HL-60/S4 treated with phorbol 12-myristate 13-acetate at 8.2 ng/mL for 4 days and 3 days (cell line): ENCODE measurements around the gene EPHA10.
"Not testable (repeated sequence)": the region's sequence is repeated elsewhere in the genome, so short reads cannot be mapped to it uniquely, and the experiment has no call there.

Experiments
- in situ Hi-C: fragments of 300-500 bp; cut with MboI; formaldehyde crosslinking; loops from 2 replicates; pipeline ENCODE4 v1.15.0; 2022; ENCODE audit warnings: low sequenced_read_pairs

Gene EPHA10

DNA sequence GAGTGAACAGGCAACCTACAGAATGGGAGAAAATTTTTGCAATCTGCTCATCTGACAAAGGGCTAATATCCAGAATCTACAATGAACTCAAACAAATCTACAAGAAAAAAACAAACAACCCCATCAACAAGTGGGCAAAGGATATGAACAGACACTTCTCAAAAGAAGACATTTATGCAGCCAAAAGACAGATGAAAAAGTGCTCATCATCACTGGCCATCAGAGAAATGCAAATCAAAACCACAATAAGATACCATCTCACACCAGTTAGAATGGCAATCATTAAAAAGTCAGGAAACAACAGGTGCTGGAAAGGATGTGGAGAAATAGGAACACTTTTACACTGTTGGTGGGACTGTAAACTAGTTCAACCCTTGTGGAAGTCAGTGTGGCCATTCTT is 6.5 kb upstream of the EPHA10 start:
- in situ Hi-C loops, result not testable (repeated sequence)

DNA sequence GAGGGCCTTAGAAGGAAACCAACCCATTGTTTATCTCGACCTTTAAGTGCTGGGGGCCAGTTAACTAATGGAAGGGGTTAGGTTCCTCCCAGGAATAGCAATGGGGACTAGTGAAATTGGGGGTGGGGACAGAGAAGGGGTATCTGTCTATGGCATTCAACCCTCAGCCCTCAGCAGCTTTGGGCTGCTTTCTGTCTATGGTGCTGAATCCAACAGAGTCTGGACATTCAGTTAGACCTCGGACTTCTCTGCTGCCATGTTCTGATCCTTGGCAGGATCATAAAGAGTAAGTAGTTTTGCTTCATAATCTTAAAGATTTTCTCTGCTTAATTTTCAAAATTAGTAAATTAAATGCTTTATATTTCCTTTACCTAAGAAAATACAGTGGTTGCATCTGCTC is 2.6 kb upstream of the EPHA10 start:
- in situ Hi-C loops, result no loop called here

GRCh38 chr1:37765916-37766664 is 1.2 kb upstream of the EPHA10 start:
- in situ Hi-C loops, result no loop called here

DNA sequence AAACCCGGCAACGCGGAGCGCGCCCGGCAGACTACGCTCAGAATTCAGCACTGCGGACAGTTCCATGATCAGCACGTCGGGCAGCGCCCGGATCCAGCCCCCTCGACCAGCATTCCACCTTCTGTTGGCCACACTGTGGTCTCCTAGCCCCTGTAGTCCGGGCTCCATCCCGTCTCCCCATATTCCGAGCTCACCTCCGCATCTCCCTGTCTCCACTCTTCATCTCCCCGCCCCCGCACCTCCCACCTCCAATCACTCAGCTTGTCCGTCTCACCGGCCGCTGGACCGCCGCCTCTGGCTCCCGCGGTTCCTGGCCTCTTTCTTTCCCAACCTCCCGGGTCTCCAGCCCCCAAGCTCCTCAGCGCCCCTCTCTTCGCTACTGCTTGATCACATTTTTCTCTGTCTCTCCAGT is 500 bp downstream of the EPHA10 start:
- in situ Hi-C loops, result no loop called here

DNA sequence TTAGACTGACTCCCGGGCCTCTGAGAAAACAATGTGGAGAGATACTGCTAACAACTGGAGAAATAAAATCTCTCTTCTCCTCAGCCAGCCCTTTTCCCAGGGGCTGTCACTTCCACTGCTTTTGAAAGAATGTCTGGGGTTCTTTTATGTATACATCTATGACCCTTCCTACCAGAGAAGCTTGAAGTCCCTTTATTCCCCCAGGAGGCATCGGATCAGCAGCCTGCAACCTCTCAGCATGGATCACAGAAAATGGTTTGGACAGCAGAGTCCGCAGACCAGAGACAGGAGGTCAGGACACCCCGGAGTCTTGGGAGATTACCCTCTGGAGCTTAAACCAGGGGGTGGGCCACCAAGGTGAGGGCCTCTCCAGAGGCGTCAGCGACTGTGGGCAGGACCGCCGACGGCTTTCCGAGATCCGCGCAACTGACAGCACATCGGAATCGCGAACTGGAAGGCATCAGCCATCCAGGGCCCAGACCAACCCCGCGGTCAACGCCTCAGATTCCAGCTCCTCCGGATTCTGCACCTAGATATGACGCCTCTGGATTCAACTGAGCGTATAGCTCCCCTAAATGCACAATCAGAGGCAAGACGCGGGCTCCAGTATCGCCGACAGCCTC is 1.0 kb downstream of the EPHA10 start:
- in situ Hi-C loops, result no loop called here

DNA sequence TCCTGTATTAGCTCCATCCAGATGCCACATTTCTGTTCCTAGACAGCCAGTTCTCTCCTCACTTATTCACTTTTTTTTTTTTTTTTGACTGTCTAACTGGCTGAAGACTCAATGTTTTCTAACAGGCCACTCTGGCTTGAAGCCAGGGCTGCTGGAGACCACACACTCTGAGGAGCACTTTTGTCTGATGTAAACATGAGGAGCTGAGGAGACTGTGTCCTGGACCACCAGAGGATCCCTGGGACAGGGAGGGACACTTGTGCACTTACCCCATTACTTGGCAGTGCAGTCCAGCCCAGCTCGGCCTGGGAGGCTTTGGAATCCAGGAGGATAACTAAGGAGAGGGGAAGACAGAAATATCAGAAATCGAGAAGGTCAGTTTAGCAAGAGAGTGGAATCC is 2.4 kb downstream of the EPHA10 start:
- in situ Hi-C loops, result no loop called here

DNA sequence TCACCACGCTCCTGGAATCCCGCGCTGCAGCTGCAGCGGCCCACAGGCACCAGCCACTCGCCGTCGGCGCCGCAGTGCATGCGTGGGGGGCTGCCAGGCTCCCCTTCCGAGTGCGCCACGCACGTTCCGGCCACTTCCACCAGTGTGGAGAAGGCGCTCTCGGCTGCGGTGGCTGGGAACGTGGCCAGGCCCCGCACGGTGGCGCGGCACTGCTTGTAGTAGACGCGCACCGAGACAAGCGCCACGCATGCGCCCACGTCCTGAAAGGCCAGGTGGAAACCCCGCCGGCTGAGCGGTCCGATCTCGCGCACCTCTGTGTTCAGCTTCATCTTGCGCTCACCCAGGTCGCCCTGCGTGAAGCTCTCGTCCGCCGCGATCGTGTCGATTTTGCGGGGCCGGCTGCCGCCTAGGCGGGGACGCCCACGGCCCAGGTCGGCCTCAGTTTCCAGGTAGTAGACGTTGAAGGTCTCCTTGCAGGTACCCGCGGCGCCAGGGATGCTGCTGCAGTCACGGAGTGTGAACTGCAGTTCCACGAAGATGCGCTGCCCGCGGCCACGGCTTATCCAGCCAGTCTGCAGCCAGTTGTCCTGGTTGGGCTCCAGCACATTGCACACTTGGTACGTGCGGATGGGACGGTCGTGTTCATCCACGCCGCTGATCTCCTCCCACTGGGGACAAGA is 3.4 kb downstream of the EPHA10 start:
- in situ Hi-C loops, result no loop called here

DNA sequence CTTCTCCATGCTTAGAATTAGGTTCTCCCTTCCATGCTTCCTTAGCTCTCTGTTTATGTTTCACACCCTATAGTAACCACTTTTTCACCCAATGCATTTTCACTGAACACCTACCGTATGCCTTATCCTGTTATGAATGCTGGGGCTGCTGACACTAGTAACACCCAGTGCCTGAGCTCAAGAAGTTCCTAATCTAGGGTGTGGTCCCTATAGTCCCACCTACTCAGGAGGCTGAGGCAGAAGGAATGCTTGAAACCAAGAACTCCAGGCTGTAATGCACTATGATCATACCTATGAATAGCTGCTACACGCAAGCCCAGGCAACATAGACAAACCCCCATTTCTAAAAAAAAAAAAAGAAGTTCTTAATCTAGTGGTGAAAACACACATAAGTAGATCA is 5.5 kb downstream of the EPHA10 start:
- in situ Hi-C loops, result no loop called here

- in situ Hi-C loops, result no loop called here
These were observed 8.9 kb downstream of the EPHA10 start for GRCh38 chr1:37755951-37756560.

GRCh38 chr1:37755290-37755689 is 9.6 kb downstream of the EPHA10 start:
- in situ Hi-C loops, result no loop called here

DNA sequence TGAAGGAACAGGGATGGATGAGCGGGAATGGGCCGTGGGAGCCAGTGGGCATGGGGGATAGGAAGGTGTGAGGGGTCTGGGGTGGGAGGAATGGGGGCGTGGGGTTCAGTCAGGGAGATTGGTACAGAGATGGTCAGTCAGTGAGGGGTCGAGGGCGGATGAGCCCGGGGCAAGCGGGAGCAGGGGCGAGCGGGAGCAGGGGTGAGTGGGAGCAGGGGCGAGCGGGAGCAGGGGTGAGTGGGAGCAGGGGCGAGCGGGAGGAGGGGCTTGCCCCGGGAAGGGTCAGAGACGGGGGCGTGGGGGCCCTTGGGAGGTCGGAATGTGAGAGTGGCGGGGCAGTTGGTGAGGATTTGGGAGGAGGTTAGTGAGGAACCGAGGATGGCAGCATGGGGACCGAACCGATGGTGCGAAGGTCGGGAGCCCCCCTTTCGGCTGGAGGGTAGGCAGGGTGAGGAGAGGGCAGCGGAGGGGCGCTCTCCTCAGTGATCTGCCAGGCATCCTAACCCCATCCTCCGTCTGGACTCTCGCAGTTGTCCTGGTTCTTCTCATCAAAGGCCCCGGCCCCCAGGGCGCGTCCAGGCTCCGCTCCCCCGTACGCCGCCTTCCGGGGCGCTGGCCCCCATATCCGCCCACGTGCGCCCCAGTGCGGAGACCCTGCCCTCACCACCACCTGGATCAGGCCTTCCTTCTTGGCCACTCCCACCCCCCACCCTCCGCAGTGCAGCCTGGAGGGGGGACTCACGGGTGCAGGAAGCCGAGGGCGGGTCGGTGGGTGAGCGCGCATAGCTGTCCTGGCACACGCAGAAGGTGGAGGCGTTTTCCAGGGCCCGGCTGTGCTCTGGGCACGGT is 11.2 kb downstream of the EPHA10 start:
- in situ Hi-C loops, result no loop called here

DNA sequence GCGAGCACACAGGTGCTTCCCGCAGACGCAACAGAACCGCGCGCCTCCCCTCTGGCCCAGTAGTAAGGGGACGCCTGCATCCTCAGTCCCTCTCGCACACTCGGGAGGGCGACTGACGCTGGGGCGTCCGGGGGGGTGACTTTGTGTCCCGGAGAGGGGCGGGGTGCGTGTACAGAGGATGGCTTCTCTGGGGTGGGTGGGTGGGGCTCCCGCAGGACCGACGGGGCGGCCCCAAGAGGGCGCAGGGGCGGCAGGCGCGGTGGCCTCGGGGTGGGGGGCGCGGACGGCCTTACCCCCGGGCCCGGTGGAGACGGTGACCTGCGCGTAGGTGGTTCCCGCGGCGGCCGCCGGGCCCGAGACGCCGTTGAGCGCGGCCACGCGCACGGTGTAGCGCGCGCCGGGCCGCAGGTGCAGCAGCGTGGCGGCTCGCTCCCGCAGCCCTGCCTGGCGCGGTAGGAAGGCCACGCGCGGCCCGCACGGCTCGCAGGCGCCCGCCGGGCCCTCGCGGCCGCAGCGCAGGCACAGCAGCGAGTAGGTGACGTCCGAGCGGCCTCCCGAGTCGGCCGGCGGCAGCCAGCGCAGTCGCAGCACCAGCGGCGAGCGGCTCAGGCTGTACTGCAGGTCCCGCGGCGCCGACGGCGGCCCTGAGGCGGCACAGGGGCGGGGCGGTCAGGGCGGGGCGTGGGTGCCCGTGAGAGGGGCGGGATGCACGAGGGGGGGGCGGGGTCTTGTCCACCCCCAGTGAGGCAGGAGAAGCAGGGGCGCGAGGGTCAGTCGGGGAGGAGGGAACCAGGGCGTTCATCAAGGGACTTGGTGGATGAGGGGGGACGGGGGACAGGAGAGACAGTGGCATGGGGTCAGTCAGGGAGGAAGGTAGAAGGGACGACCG is 12.1 kb downstream of the EPHA10 start:
- in situ Hi-C loops, result no loop called here

GRCh38 chr1:37752213-37752582 is 12.7 kb downstream of the EPHA10 start:
- in situ Hi-C loops, result no loop called here

DNA sequence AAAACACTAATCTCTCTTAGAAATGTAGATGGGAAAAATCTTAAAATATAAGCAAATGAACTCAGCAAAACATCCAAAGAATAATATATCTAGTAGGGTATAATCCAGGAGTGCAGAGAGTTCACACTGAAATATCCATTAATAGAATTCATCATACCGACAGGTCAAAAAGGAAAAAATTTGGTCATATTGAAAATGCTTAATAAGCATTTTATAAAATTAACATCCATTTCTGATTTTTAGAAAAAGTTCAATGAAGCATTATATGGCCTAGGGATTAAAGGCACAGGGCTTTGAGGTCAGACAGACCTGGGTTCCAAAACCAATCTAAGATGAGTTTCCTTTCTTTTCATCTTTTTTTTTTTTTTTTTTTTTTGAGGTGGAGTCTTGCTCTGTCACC is 16.4 kb downstream of the EPHA10 start:
- in situ Hi-C loops, result no loop called here

DNA sequence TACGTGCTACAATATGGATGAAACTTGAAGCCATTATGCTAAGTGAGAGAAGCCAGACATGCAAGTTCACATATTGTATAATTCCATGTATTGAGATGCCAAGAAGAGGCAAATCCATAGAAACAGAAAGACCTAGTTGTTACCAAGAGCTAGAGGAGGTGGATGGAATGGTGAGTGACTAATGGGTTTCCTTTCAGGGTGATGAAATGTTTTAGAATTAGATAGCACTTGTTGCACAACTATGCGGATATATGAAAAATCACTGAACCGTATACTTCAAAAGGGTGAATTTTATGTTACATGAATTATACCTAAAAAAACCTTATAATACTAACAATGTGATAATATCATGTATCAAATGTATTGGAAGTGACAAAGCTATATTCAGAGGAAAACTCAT is 18.1 kb downstream of the EPHA10 start:
- in situ Hi-C loops, result no loop called here

DNA sequence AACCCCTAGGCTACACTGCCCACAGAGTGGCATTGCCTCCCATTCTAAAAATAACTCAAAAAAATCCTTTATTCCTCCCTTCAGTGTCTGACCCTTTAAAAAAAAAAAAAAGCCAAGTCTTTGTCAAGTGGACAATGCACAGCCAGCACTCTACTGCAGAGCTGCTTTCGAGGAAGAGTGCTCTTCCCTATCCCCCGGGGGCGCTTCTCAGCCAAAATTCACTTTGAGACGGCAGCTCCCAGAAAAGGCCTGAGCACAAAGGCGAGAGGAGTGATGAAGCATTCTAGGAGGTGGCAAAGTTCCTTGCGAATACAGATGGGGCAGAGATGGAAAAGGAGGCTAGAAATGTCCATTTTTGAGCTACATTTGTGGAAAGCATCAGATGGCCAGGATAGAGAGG is 23.3 kb downstream of the EPHA10 start:
- in situ Hi-C loops, result no loop called here

DNA sequence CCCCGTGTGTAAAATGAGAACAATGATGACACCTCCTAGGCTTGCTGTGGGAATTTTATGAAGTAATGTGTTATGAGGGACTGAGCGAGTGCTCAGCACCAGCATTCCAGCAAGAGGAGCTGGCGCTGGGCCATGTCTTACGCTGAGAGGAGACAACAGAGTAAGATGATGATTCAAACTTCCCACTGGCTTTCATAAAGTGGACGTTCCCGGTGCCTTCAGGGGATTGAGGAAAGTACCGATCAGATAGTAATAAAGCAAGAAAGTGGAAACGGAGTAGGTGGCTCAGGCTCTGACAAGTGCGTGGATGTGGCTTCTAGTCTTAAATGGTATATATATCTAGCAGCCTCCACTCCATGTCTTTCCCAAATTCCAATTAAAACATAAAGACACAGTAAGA is 23.8 kb downstream of the EPHA10 start:
- in situ Hi-C loops, result no loop called here

- in situ Hi-C loops, result no loop called here
These were observed 25.7 kb downstream of the EPHA10 start for GRCh38 chr1:37739222-37739621.

DNA sequence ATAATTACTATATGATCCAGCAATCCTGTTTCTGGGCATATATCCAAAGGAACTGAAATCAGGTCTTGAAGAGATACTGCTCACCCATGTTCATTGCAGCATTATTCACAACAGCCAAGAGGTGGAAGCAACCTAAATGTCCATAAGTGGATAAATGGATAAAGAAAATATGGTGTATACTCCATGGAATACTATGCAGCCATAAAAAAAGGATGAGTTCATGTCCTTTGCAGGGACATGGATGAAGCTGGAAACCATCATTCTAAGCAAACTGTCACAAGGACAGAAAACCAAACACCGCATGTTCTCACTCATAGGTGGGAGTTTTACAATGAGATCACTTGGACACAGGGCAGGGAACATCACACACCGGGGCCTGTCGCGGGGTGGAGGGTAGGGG is 26.3 kb downstream of the EPHA10 start:
- in situ Hi-C loops, result not testable (repeated sequence)

GRCh38 chr1:37737975-37738374 is 26.9 kb downstream of the EPHA10 start:
- in situ Hi-C loops, result not testable (repeated sequence)
